RWPE2 (cell line): Measurements from ENCODE around the gene SLC25A22.
A peak's percentile ranks its signal among the peaks of the same experiment; 100 is the strongest.

Experiments used
- ATAC-seq: fragments of 200-7000 bp; cut with Tn5 transposase; 3 replicates; pipeline ENCODE4 v1.9.1; 2021; ENCODE audit warnings: low read depth
- DNase-seq: peaks from one replicate; pipeline ENCODE4 v3.0.0-alpha.2; 2020; ENCODE audit warnings: low spot score
- H3K27ac ChIP-seq: fragments of 450-650 bp; 2 replicates; pipeline ENCODE4 v1.5.1; 2017; ENCODE audit warnings: mild to moderate bottlenecking; ENCODE audit not compliant: poor library complexity, severe bottlenecking
- H3K27me3 ChIP-seq: fragments of 250-450 bp; sonication (Bioruptor Pico); 2 replicates; pipeline ENCODE4 v1.5.1; 2021; ENCODE audit warnings: mild to moderate bottlenecking, moderate library complexity; ENCODE audit not compliant: insufficient read depth, poor library complexity, severe bottlenecking
- H3K36me3 ChIP-seq: fragments of 250-450 bp; sonication (Bioruptor Pico); 2 replicates; pipeline ENCODE4 v1.5.1; 2020; ENCODE audit warnings: low read depth, mild to moderate bottlenecking, moderate library complexity
- H3K4me1 ChIP-seq: fragments of 250-450 bp; sonication (Bioruptor Pico); 2 replicates; pipeline ENCODE4 v1.5.1; 2021; ENCODE audit warnings: mild to moderate bottlenecking, moderate library complexity; ENCODE audit not compliant: insufficient read depth, poor library complexity, severe bottlenecking
- H3K4me3 ChIP-seq: fragments of 250-450 bp; sonication (Bioruptor Pico); 2 replicates; pipeline ENCODE4 v1.5.1; 2021; ENCODE audit warnings: mild to moderate bottlenecking, moderate library complexity; ENCODE audit not compliant: severe bottlenecking
- H3K9me3 ChIP-seq: fragments of 250-450 bp; sonication (Bioruptor Pico); 2 replicates; pipeline ENCODE4 v1.5.1; 2021; ENCODE audit warnings: mild to moderate bottlenecking, moderate library complexity; ENCODE audit not compliant: severe bottlenecking
- CTCF ChIP-seq: fragments of 450-650 bp; IDR thresholded peaks from one replicate; pipeline ENCODE4 v1.5.1; 2017; ENCODE audit warnings: mild to moderate bottlenecking, moderate library complexity; ENCODE audit not compliant: poor library complexity, severe bottlenecking

Gene SLC25A22

DNA sequence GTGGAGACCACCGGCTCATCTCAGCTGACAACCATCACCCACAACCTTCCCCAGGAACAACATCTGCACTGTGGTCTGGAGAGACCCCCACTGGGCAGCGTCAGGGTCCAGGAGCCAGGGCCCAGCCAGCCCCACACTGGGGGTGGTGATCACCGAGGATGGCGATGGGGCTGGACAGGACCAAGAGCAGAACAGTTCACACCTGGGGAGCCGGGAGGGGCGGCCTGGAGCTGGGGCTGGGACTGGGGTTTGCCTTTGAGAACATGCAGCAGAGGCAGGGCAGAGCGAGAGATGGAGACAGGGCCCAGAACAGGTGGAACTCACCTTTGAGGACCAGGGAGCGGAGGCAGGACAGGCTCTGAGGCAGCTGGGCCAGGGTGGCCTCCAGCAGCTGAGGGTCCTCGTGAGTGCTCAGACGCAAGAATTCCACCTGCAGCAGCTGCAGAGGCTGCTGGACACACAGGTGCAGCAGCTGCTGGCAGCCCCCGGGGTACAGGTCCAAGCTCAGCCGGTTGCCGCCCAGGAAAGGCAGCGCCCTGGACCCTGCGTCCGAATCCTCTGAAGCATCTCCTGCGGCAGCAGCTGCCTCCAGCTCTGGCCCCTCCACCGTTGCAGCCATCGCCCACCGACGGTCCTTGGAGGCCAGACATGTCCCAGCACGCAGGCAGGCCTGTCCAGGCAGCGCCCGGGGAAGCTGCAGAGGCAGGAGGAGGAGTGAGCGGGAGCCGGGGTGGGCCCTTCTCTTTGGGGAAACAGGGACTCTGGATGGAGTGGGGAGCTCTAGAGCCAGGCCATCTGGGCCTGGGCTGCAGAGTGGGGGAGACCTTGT lies 5.9 kb upstream of the SLC25A22 start:
- no peak for DNase-seq
- peaks cover 3% of the 10 kb centered on the region for H3K4me1 ChIP-seq

DNA sequence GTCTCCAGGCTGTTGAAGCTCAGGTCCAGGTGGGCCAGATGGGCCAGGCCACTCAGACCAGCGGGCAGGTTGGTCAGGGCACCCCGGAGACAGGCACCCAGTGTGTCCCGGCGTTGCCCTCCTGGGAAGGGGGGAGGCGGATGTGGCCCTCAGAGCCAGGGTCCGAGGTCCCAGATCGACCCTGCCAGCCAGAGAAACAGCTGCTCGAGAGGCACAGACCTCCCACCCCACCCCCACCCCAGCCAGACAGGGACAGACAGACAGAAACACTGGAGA lies 5.3 kb upstream of the SLC25A22 start:
- DNase-seq (no peak), ATAC-seq (no peak)
- H3K4me1 ChIP-seq: peaks cover 3% of the 10 kb centered on the region
- H3K9me3 ChIP-seq: no peaks in the 10 kb centered on the region
- no peaks in the 10 kb centered on the region for H3K27me3 ChIP-seq
- H3K36me3 ChIP-seq: peaks cover 20% of the 10 kb centered on the region
- no peak overlapping the region for H3K4me3 ChIP-seq
- H3K27ac ChIP-seq: no peak overlapping the region
- no peak for TF ChIP-seq CTCF

More for the DNA sequence above, 5.9 kb upstream of the SLC25A22 start:
- TF ChIP-seq CTCF: no peak
- Histone ChIP-seq H3K27ac (peak overlapping the region; percentile 71), H3K4me3 (peak overlapping the region; percentile 43), H3K27me3 (no peaks in the 10 kb centered on the region), H3K9me3 (no peaks in the 10 kb centered on the region), H3K36me3 (peaks cover 20% of the 10 kb centered on the region)
- ATAC-seq: peak; percentile 36

- H3K27ac ChIP-seq: no peak overlapping the region
- peaks cover 20% of the 10 kb centered on the region for H3K36me3 ChIP-seq
- peaks cover 3% of the 10 kb centered on the region for H3K4me1 ChIP-seq
- DNase-seq (no peak), ATAC-seq (no peak)
- no peaks in the 10 kb centered on the region for H3K27me3 ChIP-seq
- H3K4me3 ChIP-seq: no peak overlapping the region
- TF ChIP-seq CTCF: no peak
- no peaks in the 10 kb centered on the region for H3K9me3 ChIP-seq
These were observed 4.8 kb upstream of the SLC25A22 start for GRCh38 chr11:802693-803466.

DNA sequence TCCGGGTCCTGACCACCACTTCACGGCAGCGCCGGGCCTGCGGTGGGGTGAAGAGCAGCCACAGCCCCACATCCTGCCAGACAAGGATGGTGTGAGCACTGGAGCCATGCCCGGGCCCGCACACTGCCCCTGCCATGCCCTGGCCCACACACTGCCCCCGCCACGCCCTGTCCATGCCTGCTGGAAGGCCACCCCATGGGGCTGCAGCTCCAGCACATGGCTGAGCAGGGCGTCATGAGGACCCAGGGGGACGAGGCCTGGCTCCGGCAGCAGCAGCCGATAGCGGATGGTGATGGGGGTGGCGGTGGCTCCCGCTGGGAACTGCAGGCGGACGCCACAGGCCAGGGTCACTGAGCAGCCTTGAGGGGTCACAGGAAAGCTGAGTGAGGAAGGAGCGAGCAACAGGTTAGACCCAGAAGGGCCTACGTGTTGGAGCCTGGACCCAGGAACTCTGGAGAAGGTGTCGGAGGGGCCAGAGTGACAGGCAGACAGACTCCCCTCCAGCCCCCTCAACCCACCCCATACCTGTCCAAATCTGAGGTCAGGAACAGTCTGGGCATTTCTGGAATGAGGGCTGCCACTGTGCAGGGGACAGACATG lies 4.0 kb upstream of the SLC25A22 start:
- DNase-seq: no peak
- TF ChIP-seq CTCF: no peak
- Histone ChIP-seq H3K27me3 (no peaks in the 10 kb centered on the region), H3K4me3 (no peak overlapping the region), H3K36me3 (peaks cover 20% of the 10 kb centered on the region), H3K9me3 (no peaks in the 10 kb centered on the region), H3K27ac (no peak overlapping the region), H3K4me1 (peaks cover 3% of the 10 kb centered on the region)
- no peak for ATAC-seq
